Smooth muscle cell (in vitro differentiated cells): ENCODE measurements around the gene METRN. TPM values are rescaled to one million over a fixed set of nuclear protein-coding genes. Genes with fewer than 3 reads are reported as not detected.
A peak's percentile ranks its signal among the peaks of the same experiment; 100 is the strongest.

Source experiments
- DNase-seq: peaks from one replicate; lab custom pipeline; 2025; ENCODE audit not compliant: unreplicated experiment; lab: John Stamatoyannopoulos, UW
- H2AFZ ChIP-seq: fragments of 200-600 bp; sonication (generic); 2 replicates; pipeline ENCODE4 v1.6.0; 2016; ENCODE audit warnings: antibody characterized with exemption, low read depth, mild to moderate bottlenecking
- H3F3A ChIP-seq: fragments of 200-600 bp; sonication (generic); 2 replicates; pipeline ENCODE4 v1.6.0; 2017; ENCODE audit warnings: antibody characterized with exemption, low read depth
- H3K27ac ChIP-seq: fragments of 200-600 bp; sonication (generic); 2 replicates; pipeline ENCODE4 v1.5.1; 2016; ENCODE audit warnings: low read depth, mild to moderate bottlenecking
- H3K27me3 ChIP-seq: fragments of 200-600 bp; sonication (generic); 2 replicates; pipeline ENCODE4 v1.6.1; 2016; ENCODE audit warnings: low read depth, mild to moderate bottlenecking
- H3K36me3 ChIP-seq: fragments of 200-600 bp; sonication (generic); 2 replicates; pipeline ENCODE4 v1.5.1; 2016; ENCODE audit warnings: low read depth
- H3K4me1 ChIP-seq: fragments of 200-600 bp; sonication (generic); 2 replicates; pipeline ENCODE4 v1.5.1; 2016; ENCODE audit warnings: low read depth
- H3K4me2 ChIP-seq: fragments of 200-600 bp; sonication (generic); 2 replicates; pipeline ENCODE4 v1.6.0; 2016; ENCODE audit warnings: mild to moderate bottlenecking
- H3K4me3 ChIP-seq: fragments of 200-600 bp; sonication (generic); 2 replicates; pipeline ENCODE4 v1.5.1; 2016; ENCODE audit warnings: mild to moderate bottlenecking
- H3K79me2 ChIP-seq: fragments of 200-600 bp; sonication (generic); 2 replicates; pipeline ENCODE4 v1.6.0; 2016; ENCODE audit warnings: low read depth, mild to moderate bottlenecking
- H3K9ac ChIP-seq: fragments of 200-600 bp; sonication (generic); 2 replicates; pipeline ENCODE4 v1.6.0; 2016; ENCODE audit warnings: low read depth
- H3K9me3 ChIP-seq: fragments of 200-600 bp; sonication (generic); replicated peaks from 2 replicates; pipeline ENCODE4 v1.5.1; 2016; ENCODE audit warnings: low read depth
- H4K20me1 ChIP-seq: fragments of 200-600 bp; sonication (generic); 2 replicates; pipeline ENCODE4 v1.6.0; 2016; ENCODE audit warnings: low read depth
- CTCF ChIP-seq: fragments of 200-600 bp; sonication (generic); IDR thresholded peaks from 2 replicates; pipeline ENCODE4 v1.5.1; 2017; ENCODE audit warnings: borderline replicate concordance, mild to moderate bottlenecking, antibody characterized with exemption; ENCODE audit not compliant: insufficient read depth, poor library complexity, severe bottlenecking
- WGBS: methylation state at CpG from one replicate; pipeline ENCODE4 v1.1.7; 2016; ENCODE audit warnings: low lambda C conversion rate; 5-methylcytosine and 5-hydroxymethylcytosine counted together
- polyA plus RNA-seq: library from polyadenylated mRNA; unstranded; fragments of >200 nt; fragmentation: Nextera tagmentation; extraction: Ambion mirVana; gene quantifications from 2 replicates; pipeline ENCODE4 v1.2.1, GENCODE V29; 2016
- total RNA-seq: library from RNA; depleted of rRNA; stranded (reverse); fragments of >200 nt; gene quantifications from 2 replicates; pipeline ENCODE4 v1.2.3, GENCODE V29; 2014

METRN gene
- total and polyA plus RNA-seq, 2 experiments from 2014 or later: 30.6 to 193 TPM

GRCh38 chr16:674968-675883, 39.7 kb upstream of the METRN start, which contains the start of gene RHBDL1:
TSS of gene RHBDL1 (plus strand) at chr16:675671. CDS start at chr16:675791, 120 bp downstream.
- H2AFZ ChIP-seq: no peak within 1 kb of the TSS
- no peak for TF ChIP-seq CTCF
- no peaks in the 10 kb centered on the region for H3K36me3 ChIP-seq
- H3K4me3 ChIP-seq: peak within 1 kb of the TSS; percentile 44
- peaks cover 16% of the 10 kb centered on the region for H4K20me1 ChIP-seq
- no peak within 1 kb of the TSS for H3K9ac ChIP-seq
- WGBS: 10% methylated on average over 40 of the region's 73 CpGs
- H3K9me3 ChIP-seq: no peaks in the 10 kb centered on the region
- peaks cover 6% of the 10 kb centered on the region for H3K4me1 ChIP-seq
- peaks cover 4% of the 10 kb centered on the region for H3F3A ChIP-seq
- H3K79me2 ChIP-seq: no peaks in the 10 kb centered on the region
- no peak within 1 kb of the TSS for H3K27ac ChIP-seq
- no peaks in the 10 kb centered on the region for H3K27me3 ChIP-seq
- peak; percentile 30 for DNase-seq
- peak within 1 kb of the TSS; percentile 88 for H3K4me2 ChIP-seq

- Histone ChIP-seq H3F3A (peaks cover 4% of the 10 kb centered on the region), H3K27ac (no peak overlapping the region), H3K9ac (no peak overlapping the region), H2AFZ (no peak overlapping the region), H3K4me1 (peaks cover 9% of the 10 kb centered on the region), H3K27me3 (no peaks in the 10 kb centered on the region), H3K36me3 (no peaks in the 10 kb centered on the region), H3K4me2 (peak overlapping the region; percentile 88), H4K20me1 (peaks cover 23% of the 10 kb centered on the region), H3K9me3 (no peaks in the 10 kb centered on the region), H3K4me3 (peak overlapping the region; percentile 44), H3K79me2 (peaks cover 5% of the 10 kb centered on the region)
- no peak for DNase-seq
- TF ChIP-seq CTCF: no peak
- WGBS: 82% methylated on average over 13 of the region's 25 CpGs
These were observed 38.9 kb upstream of the METRN start for GRCh38 chr16:675884-676564.

- Histone ChIP-seq H3K4me1 (peaks cover 14% of the 10 kb centered on the region), H3K9me3 (no peaks in the 10 kb centered on the region), H3K4me2 (no peak overlapping the region), H3K36me3 (no peaks in the 10 kb centered on the region), H3K27ac (no peak overlapping the region), H3K27me3 (no peaks in the 10 kb centered on the region), H3K9ac (no peak overlapping the region), H3F3A (peaks cover 4% of the 10 kb centered on the region), H2AFZ (no peak overlapping the region), H4K20me1 (peaks cover 28% of the 10 kb centered on the region), H3K4me3 (no peak overlapping the region), H3K79me2 (peaks cover 10% of the 10 kb centered on the region)
- no peak for TF ChIP-seq CTCF
- no peak for DNase-seq
- WGBS: 95% methylated on average over 17 of the region's 21 CpGs
These were observed 38.4 kb upstream of the METRN start for GRCh38 chr16:676565-676902.
